ENCODE results near the gene ITGB4. TPM values are rescaled to one million over a fixed set of nuclear protein-coding genes. Genes with fewer than 3 reads are reported as not detected.

The ITGB4 gene
- total and polyA plus RNA-seq, 9 of the 15 experiments (the other 6 are each of a cell fraction or from before 2014, with no cell fraction given): 0.05 to 2.8 (median 0.76) TPM; not detected in 3

DNA sequence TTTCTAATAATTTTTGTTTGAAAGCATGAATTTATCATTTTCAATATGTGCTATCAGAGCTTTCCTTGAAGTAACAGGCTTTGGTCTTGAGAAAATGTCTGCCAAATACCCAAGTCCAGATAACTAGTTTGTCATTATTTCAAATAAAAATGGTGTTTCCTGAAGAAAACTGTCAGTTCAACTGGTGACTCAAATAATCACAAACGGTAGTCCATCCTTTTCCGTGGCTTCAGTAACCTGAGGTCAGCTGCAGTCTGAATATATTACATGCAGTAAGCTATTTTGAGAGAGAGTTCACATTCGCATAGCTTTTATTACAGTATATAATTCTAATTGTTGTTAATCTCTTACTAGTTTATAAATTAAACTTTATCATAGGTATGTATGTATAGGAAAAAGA lies 44.8 kb upstream of the ITGB4 start:
- no TSS peak for BruUV-seq (replicated peaks)
- H3K27me3 ChIP-seq (ENCODE audit: control insufficient read depth in 2 of 2, insufficient read depth in 2 of 2, low read length in 2 of 2): no peaks in the 10 kb centered on the region
- H4K20me1 ChIP-seq (replicated peaks; ENCODE audit: control insufficient read depth, insufficient read depth, low read length): no peaks in the 10 kb centered on the region
- peaks cover 42% of the 10 kb centered on the region for H3K79me2 ChIP-seq (ENCODE audit: control insufficient read depth, insufficient read depth, low read length)
- ChIA-PET CTCF (ENCODE audit: low intra/inter-chr PET ratio) (interaction anchor here (0.7 to 2.6 kb wide), 2 partner anchors 71 to 74 kb away, joined by 3 to 16 read pairs; no protein-coding TSS in a partner anchor), POLR2A (interaction anchor here (0.7 to 2.1 kb wide), 8 partner anchors 8 to 102 kb away, joined by 3 to 5 read pairs (median 3); partner anchors contain the start of genes GALK1, RECQL5 and SAP30BP)
- H3K9me3 ChIP-seq (replicated peaks; ENCODE audit: control insufficient read depth, insufficient read depth, low read depth, low read length): no peaks in the 10 kb centered on the region
- 91% methylated on average over 3 of the region's 3 CpGs for WGBS (ENCODE audit: insufficient coverage, low coverage, missing lambda C conversion rate)
- peaks cover 74% of the 10 kb centered on the region for H3K36me3 ChIP-seq (ENCODE audit: control insufficient read depth, insufficient read depth, low read length)
- no peak for FAIRE-seq
- no peaks in the 10 kb centered on the region for H3K9me1 ChIP-seq (ENCODE audit: control insufficient read depth, insufficient read depth, low read length)
- H3K9ac ChIP-seq (ENCODE audit: insufficient read depth in 1 of 2, low read depth in 2 of 2, low read length in 2 of 2): no peak overlapping the region; a peak in 1 of 4 replicates
- H2AFZ ChIP-seq (ENCODE audit: low read depth, low read length): no peak overlapping the region
- no peak for DNase-seq (ENCODE audit: extremely low read depth in 1 of 4, low spot score in 3 of 4)
- intact Hi-C loops (cut with micrococcal nuclease): no loop called here
- H3K4me1 ChIP-seq (replicated peaks in 1 of 2; ENCODE audit: control insufficient read depth in 2 of 2, insufficient read depth in 2 of 2, low read length in 2 of 2): no peaks in the 10 kb centered on the region; a peak in 2 of 5 replicates
- in situ Hi-C loops (cut with MboI): no loop called here
- no peak for ATAC-seq
- H3K4me3 ChIP-seq: no peak overlapping the region
- no peak overlapping the region for H3K4me2 ChIP-seq (ENCODE audit: insufficient read depth, low read length)
- H3K27ac ChIP-seq (ENCODE audit: extremely low read depth, low read depth, low read length): no peak overlapping the region
- TF ChIP-seq ZNF830 (CRISPR knock-in tag; IDR thresholded peaks at IDR 0.05): no peak
- TF ChIP-seq WHSC1 (IDR thresholded peaks at IDR 0.05; ENCODE audit: low read length): no peak
- no peak for TF ChIP-seq ZNF282 (CRISPR knock-in tag; IDR thresholded peaks at IDR 0.05)
- TF ChIP-seq, protein P1, sequence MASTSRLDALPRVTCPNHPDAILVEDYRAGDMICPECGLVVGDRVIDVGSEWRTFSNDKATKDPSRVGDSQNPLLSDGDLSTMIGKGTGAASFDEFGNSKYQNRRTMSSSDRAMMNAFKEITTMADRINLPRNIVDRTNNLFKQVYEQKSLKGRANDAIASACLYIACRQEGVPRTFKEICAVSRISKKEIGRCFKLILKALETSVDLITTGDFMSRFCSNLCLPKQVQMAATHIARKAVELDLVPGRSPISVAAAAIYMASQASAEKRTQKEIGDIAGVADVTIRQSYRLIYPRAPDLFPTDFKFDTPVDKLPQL (IDR thresholded peaks at IDR 0.05; ENCODE audit: extremely low read depth, insufficient read length): no peak
- TF ChIP-seq, protein P2, sequence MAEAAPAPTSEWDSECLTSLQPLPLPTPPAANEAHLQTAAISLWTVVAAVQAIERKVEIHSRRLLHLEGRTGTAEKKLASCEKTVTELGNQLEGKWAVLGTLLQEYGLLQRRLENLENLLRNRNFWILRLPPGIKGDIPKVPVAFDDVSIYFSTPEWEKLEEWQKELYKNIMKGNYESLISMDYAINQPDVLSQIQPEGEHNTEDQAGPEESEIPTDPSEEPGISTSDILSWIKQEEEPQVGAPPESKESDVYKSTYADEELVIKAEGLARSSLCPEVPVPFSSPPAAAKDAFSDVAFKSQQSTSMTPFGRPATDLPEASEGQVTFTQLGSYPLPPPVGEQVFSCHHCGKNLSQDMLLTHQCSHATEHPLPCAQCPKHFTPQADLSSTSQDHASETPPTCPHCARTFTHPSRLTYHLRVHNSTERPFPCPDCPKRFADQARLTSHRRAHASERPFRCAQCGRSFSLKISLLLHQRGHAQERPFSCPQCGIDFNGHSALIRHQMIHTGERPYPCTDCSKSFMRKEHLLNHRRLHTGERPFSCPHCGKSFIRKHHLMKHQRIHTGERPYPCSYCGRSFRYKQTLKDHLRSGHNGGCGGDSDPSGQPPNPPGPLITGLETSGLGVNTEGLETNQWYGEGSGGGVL (CRISPR knock-in tag; IDR thresholded peaks at IDR 0.05): no peak
- TF ChIP-seq MAFG (tag; conservative IDR thresholded peaks at IDR 0.05): no peak
- TF ChIP-seq ZBTB8A (IDR thresholded peaks at IDR 0.05; ENCODE audit: partially characterized antibody): no peak
- TF ChIP-seq RFX1 (IDR thresholded peaks at IDR 0.05): no peak
- TF ChIP-seq ZNF174 (CRISPR knock-in tag; IDR thresholded peaks at IDR 0.05): no peak
- TF ChIP-seq, protein P3, sequence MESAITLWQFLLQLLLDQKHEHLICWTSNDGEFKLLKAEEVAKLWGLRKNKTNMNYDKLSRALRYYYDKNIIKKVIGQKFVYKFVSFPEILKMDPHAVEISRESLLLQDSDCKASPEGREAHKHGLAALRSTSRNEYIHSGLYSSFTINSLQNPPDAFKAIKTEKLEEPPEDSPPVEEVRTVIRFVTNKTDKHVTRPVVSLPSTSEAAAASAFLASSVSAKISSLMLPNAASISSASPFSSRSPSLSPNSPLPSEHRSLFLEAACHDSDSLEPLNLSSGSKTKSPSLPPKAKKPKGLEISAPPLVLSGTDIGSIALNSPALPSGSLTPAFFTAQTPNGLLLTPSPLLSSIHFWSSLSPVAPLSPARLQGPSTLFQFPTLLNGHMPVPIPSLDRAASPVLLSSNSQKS (CRISPR knock-in tag; IDR thresholded peaks at IDR 0.05): no peak

All from K562 (cell line).